Spleen (tissue), 7 donors: ENCODE measurements around the gene SLC2A10.

ENCODE experiments used
- CTCF ChIP-seq, 11 experiments: fragments of 200-600 bp in 7 of 11; fragments of 450-650 bp in 4 of 11; sonication (generic) in 4 of 11; IDR thresholded peaks in 8 of 11; conservative IDR thresholded peaks in 3 of 11; 1 replicate in 7 of 11; 2 replicates in 4 of 11; pipeline versions ENCODE4 v1.4.0 to v1.8.0; 2016 to 2021; ENCODE audit warnings: antibody characterized with exemption in 11 of 11, inconsistent platforms in 4 of 11, mild to moderate bottlenecking in 1 of 11
- POLR2A ChIP-seq, 3 donors: fragments of 450-650 bp; IDR thresholded peaks; one replicate each; pipeline ENCODE4 v1.5.1; 2017; ENCODE audit warnings: antibody characterized with exemption in 3 of 3, mild to moderate bottlenecking in 1 of 3
- POLR2AphosphoS5 ChIP-seq, 3 donors: sonication (generic); formaldehyde crosslinking; IDR thresholded peaks; one replicate each; pipeline ENCODE4 v1.5.1; 2017; ENCODE audit warnings: antibody characterized with exemption in 3 of 3
- donor health status: DM: no; HTN: no; CAD: no; lungs with moderate emphysema.
- donor health status: DM: no; HTN: no; CAD: no.
- donor health status: DM: no; HTN: no; CAD: no.

GRCh38 chr20:46666818-46667515 is 42.5 kb upstream of the SLC2A10 start:
- TF ChIP-seq CTCF (IDR thresholded peaks at IDR 0.05 in 8 of 11, conservative IDR thresholded peaks at IDR 0.05 in 3 of 11) (no peak), POLR2A (IDR thresholded peaks at IDR 0.05) (no peak), POLR2AphosphoS5 (IDR thresholded peaks at IDR 0.05) (no peak)
